ENCODE results near the gene HAPLN1. TPM values are rescaled to one million over a fixed set of nuclear protein-coding genes. Genes with fewer than 3 reads are reported as not detected.

The HAPLN1 gene
- polyA plus RNA-seq, 1 donor from 2014 or later, result 0.10 TPM

- Histone ChIP-seq H3K9me2 (ENCODE audit: insufficient read depth, low read length) (no peaks in the 10 kb centered on the region), H3F3A (ENCODE audit: insufficient read depth, low read length, poor library complexity, severe bottlenecking) (no peaks in the 10 kb centered on the region), H3K4me3 (ENCODE audit: low read length) (no peak overlapping the region), H3K9me3 (ENCODE audit: low read length) (no peaks in the 10 kb centered on the region), H3K27ac (ENCODE audit: low read length) (no peak overlapping the region), H3K27me3 (ENCODE audit: insufficient read depth, low read depth, low read length) (no peaks in the 10 kb centered on the region), H2AFZ (ENCODE audit: low read depth, low read length) (no peak overlapping the region), H3K9ac (ENCODE audit: low read length) (no peak overlapping the region), H3K4me2 (ENCODE audit: low read length) (no peak overlapping the region), H3K36me3 (ENCODE audit: insufficient read depth, low read length) (no peaks in the 10 kb centered on the region), H3K79me2 (replicated peaks; ENCODE audit: insufficient read depth, low read length) (no peaks in the 10 kb centered on the region), H4K20me1 (ENCODE audit: insufficient read depth) (no peaks in the 10 kb centered on the region)
- TF ChIP-seq POLR2AphosphoS5 (IDR thresholded peaks at IDR 0.05) (no peak), TAF1 (IDR thresholded peaks at IDR 0.05; ENCODE audit: low read depth) (no peak), SMC3 (conservative IDR thresholded peaks at IDR 0.05; ENCODE audit: poor library complexity) (no peak), MXI1 (conservative IDR thresholded peaks at IDR 0.05; ENCODE audit: poor library complexity, severe bottlenecking) (no peak), CTCF (IDR thresholded peaks at IDR 0.05; ENCODE audit: poor library complexity, severe bottlenecking) (no peak), EZH2 (IDR thresholded peaks at IDR 0.05; ENCODE audit: borderline replicate concordance, insufficient read depth, low read length, poor library complexity, severe bottlenecking) (no peak), RAD21 (conservative IDR thresholded peaks at IDR 0.05) (no peak), EP300 (conservative IDR thresholded peaks at IDR 0.05; ENCODE audit: poor library complexity, severe bottlenecking) (no peak)
- TF ChIP-seq, protein P1, sequence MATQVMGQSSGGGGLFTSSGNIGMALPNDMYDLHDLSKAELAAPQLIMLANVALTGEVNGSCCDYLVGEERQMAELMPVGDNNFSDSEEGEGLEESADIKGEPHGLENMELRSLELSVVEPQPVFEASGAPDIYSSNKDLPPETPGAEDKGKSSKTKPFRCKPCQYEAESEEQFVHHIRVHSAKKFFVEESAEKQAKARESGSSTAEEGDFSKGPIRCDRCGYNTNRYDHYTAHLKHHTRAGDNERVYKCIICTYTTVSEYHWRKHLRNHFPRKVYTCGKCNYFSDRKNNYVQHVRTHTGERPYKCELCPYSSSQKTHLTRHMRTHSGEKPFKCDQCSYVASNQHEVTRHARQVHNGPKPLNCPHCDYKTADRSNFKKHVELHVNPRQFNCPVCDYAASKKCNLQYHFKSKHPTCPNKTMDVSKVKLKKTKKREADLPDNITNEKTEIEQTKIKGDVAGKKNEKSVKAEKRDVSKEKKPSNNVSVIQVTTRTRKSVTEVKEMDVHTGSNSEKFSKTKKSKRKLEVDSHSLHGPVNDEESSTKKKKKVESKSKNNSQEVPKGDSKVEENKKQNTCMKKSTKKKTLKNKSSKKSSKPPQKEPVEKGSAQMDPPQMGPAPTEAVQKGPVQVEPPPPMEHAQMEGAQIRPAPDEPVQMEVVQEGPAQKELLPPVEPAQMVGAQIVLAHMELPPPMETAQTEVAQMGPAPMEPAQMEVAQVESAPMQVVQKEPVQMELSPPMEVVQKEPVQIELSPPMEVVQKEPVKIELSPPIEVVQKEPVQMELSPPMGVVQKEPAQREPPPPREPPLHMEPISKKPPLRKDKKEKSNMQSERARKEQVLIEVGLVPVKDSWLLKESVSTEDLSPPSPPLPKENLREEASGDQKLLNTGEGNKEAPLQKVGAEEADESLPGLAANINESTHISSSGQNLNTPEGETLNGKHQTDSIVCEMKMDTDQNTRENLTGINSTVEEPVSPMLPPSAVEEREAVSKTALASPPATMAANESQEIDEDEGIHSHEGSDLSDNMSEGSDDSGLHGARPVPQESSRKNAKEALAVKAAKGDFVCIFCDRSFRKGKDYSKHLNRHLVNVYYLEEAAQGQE (IDR thresholded peaks at IDR 0.05; ENCODE audit: borderline replicate concordance), result no peak
These were observed 125.4 kb downstream of the HAPLN1 start for GRCh38 chr5:83595217-83595616.

- Histone ChIP-seq H3K9ac (ENCODE audit: low read length) (no peak overlapping the region), H3K4me2 (ENCODE audit: low read length) (no peak overlapping the region), H3K4me3 (ENCODE audit: low read length) (no peak overlapping the region), H3K27me3 (ENCODE audit: insufficient read depth, low read depth, low read length) (no peaks in the 10 kb centered on the region), H3K79me2 (replicated peaks; ENCODE audit: insufficient read depth, low read length) (no peaks in the 10 kb centered on the region), H2AFZ (ENCODE audit: low read depth, low read length) (no peak overlapping the region), H3K9me2 (ENCODE audit: insufficient read depth, low read length) (no peaks in the 10 kb centered on the region), H3F3A (ENCODE audit: insufficient read depth, low read length, poor library complexity, severe bottlenecking) (no peaks in the 10 kb centered on the region), H4K20me1 (ENCODE audit: insufficient read depth) (no peaks in the 10 kb centered on the region), H3K27ac (ENCODE audit: low read length) (no peak overlapping the region), H3K9me3 (ENCODE audit: low read length) (no peaks in the 10 kb centered on the region), H3K36me3 (ENCODE audit: insufficient read depth, low read length) (no peaks in the 10 kb centered on the region)
- TF ChIP-seq SMC3 (conservative IDR thresholded peaks at IDR 0.05; ENCODE audit: poor library complexity) (no peak), MXI1 (conservative IDR thresholded peaks at IDR 0.05; ENCODE audit: poor library complexity, severe bottlenecking) (no peak), RAD21 (conservative IDR thresholded peaks at IDR 0.05) (no peak), POLR2AphosphoS5 (IDR thresholded peaks at IDR 0.05) (peak; percentile 48)
- TF ChIP-seq, protein P1 (IDR thresholded peaks at IDR 0.05; ENCODE audit: borderline replicate concordance), result no peak
These were observed 129.7 kb downstream of the HAPLN1 start for GRCh38 chr5:83590966-83591365.

Data from neural cell (in vitro differentiated cells).